ENCODE data around the gene IL32.

DNA sequence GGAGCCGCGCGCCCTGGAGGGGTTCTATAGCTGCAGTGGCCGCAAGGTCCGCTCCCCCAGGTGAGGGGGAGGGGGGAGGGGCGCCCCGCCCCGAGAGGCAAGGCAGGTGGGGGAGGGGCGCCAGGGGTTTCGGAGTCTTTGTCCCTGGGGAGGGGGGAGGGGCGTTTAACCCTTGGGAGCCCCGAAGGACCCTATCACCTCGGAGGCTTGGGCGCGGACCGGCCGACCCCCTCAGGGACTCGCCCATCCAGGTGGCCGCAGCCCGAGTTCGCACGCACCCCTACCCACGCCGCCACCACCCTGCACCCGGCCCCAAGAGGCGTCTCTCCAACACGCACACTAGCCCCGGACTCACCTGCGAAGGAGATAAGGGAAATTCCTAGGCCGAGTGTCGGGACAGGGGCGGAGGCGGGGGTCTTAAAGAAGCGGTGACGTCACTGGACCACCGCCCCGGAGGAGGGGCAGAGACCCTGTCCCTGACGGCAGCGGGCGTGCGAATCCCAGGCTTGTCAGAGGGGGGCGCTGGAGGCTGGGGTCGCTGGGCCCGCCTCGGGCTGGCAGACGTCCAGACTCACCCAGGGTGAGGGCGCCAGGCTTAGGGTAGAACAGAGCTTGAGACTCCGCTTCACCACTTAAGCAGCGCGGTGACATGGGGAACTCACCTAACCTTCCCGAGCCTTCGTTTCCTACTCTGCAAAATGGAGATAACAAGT is 47.5 kb upstream of the IL32 start, which contains the start of gene CLDN6:
- TF ChIP-seq, protein P1, sequence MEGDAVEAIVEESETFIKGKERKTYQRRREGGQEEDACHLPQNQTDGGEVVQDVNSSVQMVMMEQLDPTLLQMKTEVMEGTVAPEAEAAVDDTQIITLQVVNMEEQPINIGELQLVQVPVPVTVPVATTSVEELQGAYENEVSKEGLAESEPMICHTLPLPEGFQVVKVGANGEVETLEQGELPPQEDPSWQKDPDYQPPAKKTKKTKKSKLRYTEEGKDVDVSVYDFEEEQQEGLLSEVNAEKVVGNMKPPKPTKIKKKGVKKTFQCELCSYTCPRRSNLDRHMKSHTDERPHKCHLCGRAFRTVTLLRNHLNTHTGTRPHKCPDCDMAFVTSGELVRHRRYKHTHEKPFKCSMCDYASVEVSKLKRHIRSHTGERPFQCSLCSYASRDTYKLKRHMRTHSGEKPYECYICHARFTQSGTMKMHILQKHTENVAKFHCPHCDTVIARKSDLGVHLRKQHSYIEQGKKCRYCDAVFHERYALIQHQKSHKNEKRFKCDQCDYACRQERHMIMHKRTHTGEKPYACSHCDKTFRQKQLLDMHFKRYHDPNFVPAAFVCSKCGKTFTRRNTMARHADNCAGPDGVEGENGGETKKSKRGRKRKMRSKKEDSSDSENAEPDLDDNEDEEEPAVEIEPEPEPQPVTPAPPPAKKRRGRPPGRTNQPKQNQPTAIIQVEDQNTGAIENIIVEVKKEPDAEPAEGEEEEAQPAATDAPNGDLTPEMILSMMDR (IDR thresholded peaks at IDR 0.05), result no peak
- no peak for TF ChIP-seq EZH2 (IDR thresholded peaks at IDR 0.05; ENCODE audit: borderline replicate concordance, insufficient read depth, low read depth, low read length, poor library complexity, severe bottlenecking)
